GM18868 (cell line): Measurements from ENCODE around the gene ISOC2.

Experiments
- ATAC-seq: cut with Tn5 transposase; IDR thresholded peaks from one replicate; pipeline ENCODE4 v1.9.1; 2021; ENCODE audit warnings: mild to moderate bottlenecking, moderate library complexity; ENCODE audit not compliant: unreplicated experiment

Gene ISOC2

DNA sequence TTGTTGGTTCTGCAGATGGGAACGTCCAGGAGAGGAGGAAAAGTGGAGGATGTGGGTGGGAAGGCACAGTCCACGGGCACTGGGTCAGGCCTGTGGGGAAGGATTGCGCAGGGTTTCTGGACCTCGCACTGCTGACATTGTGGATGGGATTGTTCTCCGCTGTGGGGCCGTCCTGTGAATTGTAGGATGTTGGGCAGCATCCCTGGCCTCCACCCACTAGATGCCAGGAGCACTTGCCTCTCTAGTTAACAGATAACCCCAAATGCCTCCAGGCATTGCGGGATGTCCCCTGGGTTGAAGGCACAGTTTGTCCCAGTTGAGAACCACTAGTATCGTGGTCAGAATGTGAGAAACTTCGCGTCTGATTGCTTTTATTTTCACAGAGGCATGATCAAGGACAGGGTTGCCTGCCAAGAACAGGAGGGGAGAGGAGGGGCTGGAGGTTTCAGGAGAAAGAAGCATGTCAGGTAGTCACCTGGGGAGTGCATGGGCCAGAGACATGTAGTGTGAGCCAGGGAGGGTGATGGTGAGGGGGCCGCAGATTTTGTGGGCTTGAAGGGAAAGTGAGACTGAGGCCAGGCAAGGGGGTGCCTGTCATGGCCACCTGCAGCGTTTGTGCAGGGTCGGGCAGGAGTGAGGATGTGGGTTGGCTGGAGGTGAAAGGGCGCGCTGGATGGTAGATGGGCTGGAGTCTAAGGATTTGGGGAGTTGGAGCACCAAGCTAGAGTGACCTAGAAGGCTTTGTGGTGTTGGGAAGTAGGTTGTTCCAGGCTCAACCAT is 18.2 kb upstream of the ISOC2 start:
- no peak for ATAC-seq

DNA sequence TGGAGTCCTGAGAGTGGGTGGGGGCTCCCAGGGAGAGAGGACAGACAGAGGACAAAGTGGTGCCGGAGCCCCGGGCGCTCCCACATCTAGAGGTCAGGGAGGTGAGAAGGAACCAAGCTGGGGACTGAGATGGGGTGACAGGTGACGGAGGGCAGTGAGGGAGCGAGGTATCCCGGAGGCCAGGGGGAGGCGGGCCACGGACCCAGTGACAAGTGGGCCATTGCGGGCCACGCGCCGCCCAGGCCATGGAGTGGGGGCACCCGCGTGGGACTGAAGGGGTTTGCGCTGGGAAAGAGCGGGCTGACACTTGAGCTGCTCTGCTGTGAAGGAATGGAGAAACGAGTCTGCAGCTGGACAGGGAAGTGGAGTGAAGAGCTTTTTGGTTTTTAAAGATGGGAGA is 17.6 kb upstream of the ISOC2 start:
- no peak for ATAC-seq

DNA sequence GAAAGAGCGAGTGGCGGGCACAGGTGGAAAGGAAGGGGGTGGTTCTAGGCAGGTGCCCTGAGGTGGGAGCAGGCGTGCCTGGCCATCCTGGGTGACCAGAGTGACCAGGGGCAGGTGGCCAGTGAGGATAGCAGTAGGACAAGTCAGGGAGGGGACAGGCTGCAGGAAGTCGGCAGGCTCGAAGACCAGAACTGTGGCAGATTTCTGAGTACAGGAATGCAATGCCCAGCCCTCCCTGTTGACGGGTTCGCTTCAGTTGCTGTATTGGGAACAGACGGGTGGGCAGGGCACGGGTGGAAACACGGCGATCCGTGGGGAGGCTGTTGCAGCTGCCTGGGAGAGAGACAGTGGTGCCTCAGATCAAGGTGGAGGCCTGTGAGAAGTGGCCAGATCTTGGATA is 16.9 kb upstream of the ISOC2 start:
- ATAC-seq, result no peak

DNA sequence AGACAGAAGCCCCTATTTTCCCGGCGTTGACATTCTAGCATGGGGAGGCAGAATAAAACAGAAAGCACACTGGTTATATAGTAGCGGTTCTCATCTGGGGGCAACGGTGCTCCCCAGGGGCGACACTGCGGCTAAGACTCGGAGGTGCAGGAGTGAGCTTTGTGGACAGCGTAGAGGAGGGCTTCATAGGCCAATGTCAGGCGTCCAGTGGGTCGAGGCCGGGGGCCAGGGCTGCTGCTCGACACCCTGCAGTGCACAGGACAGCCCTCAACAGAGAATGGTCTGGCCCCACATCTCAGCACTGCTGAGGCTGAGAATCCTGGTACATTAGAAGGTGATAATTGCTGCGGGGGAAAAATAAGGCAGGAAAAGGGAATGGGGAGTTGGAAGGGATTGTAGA is 16.5 kb upstream of the ISOC2 start:
- no peak for ATAC-seq

DNA sequence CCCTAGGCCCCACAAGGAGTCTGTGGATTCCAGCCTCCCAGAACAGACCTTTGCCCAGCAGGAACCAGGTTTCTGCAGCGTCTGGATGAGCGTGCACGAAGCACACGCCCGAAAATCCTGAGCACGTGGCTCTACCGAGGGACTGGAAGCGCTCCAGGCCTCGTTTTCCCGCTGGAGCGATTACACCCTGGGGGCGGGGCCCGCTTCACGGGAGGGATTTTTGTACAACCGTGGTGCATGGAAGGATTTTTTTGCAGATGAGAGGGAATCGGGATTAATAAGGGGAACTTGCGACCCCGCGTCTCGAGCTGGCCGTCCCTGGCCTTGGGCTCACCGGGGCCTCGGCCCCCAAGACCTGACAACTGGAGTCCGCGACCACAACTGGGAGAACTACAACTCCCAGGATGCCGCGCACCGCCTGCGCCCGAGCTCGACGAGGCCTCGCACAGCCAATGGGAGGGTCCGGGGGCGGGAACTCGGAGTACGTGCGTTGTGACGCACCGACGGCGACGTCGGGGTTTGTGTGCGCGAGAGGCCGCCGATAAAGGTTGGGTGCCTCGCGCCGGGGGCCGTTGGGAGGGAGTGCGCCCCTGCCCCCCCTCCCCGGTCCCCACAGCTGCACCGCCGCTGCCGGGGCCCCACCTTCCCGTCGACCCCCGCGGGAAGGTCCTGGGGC is 14.8 kb upstream of the ISOC2 start, which contains the start of gene ZNF628:
TSS of gene ZNF628 (plus strand) at position 518 of the 676 bp plus-strand sequence. CDS start 3,294 bp downstream, outside the sequence.
- ATAC-seq, result peak; percentile 93

DNA sequence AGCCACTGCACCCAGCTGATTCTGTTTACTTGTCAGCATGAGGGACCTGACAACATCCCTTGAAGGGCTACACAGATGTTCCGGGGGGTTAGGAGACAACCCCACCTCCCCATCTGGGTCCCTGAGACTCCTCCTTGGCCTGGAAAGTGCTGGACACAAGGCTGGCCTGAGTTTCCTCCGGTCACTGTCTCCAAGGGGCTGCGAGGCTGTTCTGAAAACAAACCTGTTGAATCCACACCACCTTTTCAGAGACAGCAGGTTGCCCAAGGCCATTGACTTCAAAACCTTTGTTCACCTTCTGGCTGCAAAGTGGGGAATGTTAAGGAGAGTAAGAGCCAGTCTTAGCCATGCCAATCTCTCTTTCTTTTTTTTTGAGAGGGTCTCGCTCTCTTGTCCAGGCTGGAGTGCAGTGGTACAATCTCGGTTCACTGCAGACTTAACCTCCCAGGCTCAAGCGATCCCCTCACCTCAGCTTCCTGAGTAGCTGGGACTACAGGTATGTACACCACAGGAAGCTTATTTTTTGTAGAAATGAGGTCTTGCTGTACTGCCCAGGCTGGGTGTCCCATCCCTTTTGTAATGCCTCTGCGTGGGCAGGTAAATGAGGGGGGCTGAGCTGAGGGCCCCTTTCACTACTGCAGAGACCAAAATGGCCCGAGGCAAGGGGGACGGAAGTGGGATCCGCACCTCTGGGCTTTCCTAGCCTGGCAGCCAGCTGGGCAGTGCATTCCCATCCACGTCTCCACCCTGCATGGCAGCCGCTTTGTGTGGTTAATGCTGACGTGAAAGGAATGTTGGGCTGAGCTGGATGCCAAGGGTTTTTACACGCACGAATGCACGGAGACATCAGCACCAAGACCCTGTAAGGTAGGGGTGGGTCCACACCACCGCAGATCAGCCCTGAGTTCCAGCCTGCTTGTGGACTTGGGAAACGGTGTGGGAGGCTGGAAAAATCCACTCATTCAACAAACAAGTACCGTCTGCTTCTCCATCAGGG is 13.1 kb upstream of the ISOC2 start:
- no peak for ATAC-seq

DNA sequence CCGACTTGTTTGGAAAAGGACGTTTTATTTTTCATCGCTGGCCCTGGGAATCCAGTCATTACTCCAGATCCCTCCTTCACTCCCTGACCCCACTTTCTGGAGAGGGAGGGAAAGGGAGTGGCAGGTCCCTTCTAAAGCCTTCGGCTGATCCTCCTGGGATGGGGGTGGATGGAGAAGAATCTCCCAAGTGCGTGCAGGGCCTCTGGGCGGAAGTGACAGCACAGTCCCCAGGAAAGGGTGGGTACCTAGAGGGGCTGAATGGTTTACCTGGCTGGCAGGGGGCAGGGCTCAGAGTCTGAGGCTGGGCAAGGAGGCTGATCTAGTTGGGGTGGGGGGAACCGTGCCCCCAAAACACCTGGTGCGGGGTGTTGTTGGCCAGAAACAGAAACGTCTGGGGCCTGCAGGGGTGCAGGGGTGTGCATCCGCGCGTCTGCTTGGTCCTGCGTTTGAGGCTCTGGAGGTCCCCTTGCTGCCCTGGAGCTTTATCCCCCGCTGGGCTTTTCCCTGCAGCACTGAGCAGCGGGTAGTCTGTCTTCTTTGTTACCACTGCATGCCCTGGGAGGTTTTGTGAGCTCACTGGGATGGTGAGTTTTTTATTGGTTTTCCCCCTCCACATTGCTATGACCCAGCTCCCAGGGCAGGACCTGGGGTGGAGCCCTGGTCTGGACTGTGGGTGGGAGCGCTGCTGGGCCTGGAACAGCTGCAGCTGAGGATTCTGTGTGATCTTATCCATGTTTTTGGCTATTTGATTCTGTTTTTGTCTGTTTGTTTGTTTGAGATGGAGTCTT is 12.0 kb upstream of the ISOC2 start:
- no peak for ATAC-seq

DNA sequence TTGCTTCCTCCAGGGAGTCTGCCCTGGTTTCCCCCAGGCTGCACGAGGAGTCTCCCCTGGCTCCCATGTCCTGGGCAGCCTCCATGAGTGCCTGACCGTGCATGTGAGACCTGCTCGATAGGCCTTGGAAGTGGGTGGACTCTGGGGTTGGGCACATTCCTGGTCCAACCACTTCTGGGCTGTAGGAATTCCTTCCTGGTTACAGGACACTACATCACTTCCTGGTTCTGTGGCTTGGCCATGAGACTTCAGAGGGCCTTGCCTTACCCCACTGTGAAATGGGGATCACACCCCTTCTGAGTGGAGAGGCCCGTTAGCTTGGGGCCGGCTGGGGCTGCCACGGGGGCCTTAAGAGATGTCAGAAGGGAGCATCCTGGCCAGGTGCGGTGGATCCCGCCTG is 11.0 kb upstream of the ISOC2 start:
- no peak for ATAC-seq

DNA sequence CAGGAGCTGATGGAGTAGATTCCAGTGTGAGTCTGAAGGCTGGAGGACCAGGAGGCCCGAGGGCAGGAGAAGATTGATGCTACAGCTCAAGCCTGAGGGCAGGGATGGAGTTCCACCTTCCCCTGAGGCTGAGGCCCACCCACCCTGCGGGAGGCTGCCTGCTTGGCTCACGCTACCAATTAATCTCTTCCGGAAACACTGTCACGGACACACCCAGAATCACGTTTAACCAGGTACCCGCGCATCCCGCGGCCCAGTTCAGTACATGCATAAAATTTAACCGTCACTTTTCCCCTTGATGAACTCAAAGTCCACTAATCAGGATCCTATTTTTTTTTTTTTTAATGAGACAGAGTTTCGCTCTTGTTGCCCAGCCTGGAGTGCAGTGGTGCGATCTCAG is 9.8 kb upstream of the ISOC2 start:
- ATAC-seq, result no peak

DNA sequence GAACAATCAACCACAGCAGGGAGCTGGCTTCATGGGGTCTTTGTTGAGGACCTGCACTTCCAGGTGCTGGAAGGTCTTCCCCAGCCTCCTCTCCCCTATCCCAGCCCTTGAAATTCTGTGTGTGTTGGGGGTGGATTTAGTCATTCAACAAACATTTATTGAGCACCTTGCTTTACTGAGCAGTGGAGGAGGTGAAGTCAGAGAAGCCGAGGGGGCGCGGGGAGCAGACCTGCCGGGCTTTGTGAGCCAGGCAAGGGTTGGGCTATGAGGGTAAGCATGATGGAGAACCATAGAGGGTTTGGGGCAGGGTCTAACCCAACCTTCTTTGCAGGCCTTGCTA is 6.6 kb upstream of the ISOC2 start:
- ATAC-seq, result no peak

DNA sequence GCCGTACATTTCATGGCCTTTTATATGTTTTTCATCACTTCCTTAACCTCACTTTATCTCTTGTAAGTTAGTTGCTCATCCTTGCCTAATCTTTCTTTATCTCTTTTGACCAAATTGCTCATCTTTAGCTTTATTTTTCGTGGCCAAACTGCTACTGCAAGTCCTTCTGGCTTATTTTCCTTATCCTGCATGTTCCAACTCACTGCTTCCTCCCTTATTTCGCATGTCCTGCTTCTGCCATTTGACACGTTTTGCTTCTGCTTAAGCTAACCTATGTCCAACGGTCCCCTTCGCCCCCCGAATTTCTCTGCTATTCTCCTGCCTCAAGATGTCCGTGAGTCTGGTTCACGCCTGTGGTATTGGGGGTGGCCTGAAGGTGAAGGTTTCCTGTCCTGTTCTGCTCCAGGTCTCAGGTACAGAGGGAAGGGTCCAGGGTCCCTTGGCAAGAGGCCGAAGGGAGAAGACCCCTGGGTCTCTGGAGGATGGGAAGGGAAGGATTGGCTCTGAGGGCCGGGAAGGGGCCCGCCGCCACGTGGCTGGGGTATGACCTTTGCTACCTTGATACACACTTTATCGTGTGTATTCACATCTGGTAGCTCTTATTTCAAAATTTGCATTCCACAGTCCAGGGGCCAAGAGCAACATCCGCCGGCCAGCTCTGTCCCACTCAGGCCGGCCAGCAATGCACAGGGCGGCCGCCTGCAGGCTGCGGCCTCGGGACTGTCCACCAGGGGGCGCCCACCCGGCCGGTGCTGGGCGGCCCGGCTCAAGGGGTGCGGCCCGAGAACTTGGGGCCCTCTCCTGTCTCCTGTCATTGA is 6.0 kb upstream of the ISOC2 start:
- ATAC-seq, result no peak

DNA sequence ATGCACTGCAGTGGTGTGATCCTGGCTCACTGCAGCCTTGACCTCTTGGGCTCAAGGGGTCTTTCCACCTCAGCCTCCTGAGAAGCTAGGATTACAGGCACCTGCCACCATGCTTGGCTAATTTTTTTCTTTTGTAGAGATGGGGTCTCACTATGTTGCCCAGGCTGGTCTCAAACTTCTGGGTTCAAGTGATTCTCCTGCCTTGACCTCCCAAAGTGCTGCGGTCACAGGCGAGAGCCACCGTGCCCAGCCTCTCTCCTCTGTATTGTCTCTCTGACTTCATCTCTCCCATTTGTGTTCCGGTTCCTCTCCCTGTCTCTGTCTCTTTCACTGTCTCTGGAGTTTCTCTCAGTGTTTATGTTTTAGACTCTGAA is 4.8 kb upstream of the ISOC2 start:
- no peak for ATAC-seq

DNA sequence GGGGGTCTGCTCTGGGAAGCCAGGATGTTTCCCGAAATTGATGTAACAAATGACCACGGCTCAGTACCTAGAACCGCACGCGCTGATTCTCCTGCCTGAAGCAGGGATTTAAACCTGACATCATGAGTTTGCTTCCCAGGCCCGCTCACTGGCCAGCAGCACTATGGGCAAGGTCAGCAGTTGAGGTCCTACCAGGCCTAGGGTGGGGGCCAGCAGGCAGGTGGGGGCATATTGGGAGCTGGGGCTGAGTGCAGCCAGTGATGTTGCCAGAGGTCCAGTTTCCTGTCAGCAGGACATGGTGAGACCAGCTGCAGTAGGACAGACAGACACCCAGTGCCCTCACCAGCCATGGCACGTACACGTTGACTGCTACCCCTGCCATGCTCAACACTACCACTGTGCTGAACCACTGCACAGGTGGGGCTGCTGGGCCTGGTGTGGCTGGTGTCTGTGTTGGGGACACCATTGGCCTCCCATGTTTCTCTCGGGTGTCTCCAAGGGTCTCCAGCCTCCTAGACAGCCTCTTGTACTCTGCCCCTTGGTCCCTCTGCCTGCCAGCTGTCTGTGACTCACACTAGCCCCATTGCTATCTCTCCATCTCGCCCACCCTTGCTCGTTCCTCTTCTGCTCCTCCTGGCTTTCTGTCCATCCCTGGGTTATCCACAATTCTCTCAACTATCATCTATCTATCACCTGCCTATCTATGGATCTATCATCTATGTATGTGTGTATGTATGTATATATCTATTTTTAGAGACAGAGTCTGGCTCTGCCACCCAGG is 4.2 kb upstream of the ISOC2 start:
- ATAC-seq, result no peak

DNA sequence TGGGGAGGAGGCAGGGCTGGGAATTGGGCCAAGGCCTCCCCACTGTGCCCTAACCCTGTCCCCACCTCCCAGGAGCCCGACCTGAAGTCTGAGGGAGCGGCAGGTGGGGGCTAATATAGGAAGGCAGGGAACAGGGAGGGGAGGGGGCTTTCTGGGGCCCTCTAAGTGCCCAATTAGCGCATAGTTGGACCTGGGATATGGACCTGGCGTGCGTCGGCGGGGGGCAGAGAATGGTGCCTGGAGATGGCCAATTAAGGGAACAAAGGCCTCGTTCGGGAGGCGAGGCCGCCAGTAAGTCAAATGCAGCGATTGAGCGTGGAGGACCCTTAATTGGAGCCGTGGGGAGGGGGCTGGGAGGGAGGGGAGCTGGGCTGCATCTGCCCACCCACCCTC is 3.2 kb upstream of the ISOC2 start, which contains the start of gene C19orf85:
TSS of gene C19orf85 (minus strand) at position 90 of the 393 bp plus-strand sequence. CDS start 197 bp downstream, outside the sequence.
- ATAC-seq, result no peak

DNA sequence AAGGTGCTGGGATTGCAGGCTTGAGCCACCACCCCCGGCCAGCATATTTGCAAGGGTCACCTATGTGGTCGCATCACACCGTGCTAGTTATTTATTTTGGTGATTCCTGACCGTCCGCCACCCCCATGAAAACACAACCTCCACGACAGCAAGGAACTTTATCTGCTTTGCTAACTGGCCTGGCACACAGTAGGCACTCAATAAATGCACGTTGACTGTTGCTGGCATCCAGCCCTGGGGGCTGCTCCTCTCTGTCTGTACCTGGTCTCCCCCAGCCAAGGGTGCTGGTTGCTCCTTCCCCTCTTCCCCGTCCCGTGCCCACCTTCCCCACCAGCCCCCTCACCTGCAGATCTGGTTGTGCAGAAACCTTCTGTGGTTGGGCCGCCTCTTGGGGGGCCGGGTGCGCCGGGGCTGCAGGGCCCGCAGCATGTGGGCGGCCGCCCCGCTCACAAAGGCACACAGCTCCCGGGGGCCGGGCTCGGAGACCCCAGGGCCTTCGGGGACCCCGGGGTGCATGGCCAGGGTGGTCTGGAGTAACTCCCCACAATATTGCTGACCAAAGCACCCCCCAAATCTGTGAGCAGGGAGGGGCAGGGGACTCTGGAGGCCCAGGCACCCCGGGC is 2.7 kb upstream of the ISOC2 start:
- no peak for ATAC-seq

DNA sequence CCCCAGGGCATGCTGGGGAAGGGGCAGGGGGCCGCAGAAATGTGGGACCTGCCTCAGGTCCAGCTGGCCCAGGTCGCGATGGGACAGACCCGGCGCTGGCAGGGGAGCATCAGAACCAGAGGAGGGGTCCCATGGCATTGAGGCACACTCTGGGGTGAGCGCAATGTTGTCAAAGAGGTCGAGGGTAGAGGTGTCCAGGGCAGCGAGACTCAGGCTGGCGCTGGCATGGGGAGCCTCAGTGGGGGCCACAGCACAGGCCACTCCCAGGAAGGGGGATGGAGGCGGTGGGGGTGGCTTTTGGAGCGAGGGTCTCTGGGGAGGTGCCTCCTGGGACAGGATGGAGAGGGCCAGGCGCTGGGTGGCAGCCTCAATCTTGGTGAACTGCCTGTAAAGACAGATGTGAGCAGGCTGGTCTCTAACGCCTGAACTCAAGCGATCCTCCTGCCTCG is 2.2 kb upstream of the ISOC2 start:
- ATAC-seq, result no peak

DNA sequence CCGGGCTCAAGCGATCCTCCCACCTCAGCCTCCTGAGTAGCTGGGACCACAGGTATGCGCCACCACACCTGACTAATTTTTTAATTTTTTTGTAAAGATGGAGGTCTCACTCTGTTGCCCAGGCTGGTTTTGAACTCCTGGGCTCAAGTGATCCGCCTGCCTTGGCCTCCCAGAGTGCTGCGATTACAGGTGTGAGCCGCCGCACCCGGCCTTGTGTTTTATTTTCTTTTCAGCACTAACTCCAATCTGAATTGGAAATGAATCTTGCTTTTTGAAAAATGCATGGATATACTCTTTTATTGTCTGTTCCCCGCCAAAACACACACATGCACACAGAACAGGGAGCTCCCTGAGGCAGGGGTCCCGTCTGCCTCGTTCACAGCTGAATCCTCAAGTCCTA is 1.3 kb upstream of the ISOC2 start:
- ATAC-seq, result no peak

DNA sequence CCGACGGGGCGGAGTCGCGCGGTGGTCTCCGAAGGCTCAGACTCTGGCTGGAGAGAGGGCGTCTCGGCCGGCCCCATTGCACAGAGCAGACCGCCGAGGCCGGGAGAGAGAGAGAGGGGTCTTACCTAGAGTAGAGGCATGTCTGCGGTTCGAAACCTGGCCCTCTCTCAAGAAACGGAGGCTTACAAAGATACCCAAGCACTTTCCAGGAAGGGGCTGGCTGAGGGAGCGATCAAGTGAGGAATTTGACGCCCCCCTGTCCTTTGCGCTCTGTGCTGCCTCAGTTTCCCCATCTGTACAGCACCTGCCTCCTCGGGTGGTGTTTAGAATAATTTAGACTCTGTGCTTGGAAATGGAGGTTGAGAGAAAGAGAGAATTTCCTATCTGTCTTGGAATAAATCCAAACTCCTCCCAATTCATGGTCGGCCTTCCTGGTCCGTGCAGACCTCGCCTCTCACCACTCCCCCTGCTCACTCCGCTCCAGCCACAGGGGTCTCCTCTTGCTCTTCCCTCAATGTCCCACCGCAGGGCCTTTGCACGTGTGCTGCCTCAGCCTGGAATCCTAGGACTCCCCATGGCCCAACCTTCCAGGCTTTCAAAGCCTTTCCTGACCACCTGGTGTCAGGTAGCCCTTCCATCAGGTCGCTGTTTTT is 658 bp upstream of the ISOC2 start:
- ATAC-seq, result no peak
